ENCODE results near the gene LRRC28. TPM values are rescaled to one million over a fixed set of nuclear protein-coding genes. Genes with fewer than 3 reads are reported as not detected.

The LRRC28 gene
- total RNA-seq (31.8 and 38.9 TPM in 2 replicates), polyA plus RNA-seq (13.3 and 13.9 TPM in 2 replicates), polyA minus RNA-seq (14.6 and 19.1 TPM in 2 replicates)
- 13.6 TPM for total RNA-seq (2013)

- Mint-ChIP-seq H3K27ac (peak within 1 kb of the TSS; percentile 92), H3K4me1 (peaks cover 31% of the 10 kb centered on the region), H3K9me3 (ENCODE audit: insufficient read depth) (no peaks in the 10 kb centered on the region), H3K4me3 (peak within 1 kb of the TSS; percentile 96), H3K27me3 (no peaks in the 10 kb centered on the region)
- ChIA-PET CTCF (interaction anchor here (0.6 to 1.5 kb wide), 3 partner anchors 13 to 453 kb away, joined by 3 to 8 read pairs (median 4); no protein-coding TSS in a partner anchor), POLR2A (interaction anchor here (0.6 to 2.2 kb wide), 3 partner anchors 351 to 482 kb away, joined by 4 to 18 read pairs (median 10); partner anchors contain the start of gene LYSMD4)
- H3K4me3 ChIP-seq (ENCODE audit: control extremely low read depth in 1 of 5, extremely low read depth in 1 of 5, insufficient read depth in 1 of 5, low read depth in 2 of 5, low read length in 4 of 5), result peak within 1 kb of the TSS; percentile 61 to 91 (median 81)
- WGBS (ENCODE audit: insufficient coverage), result under 1% methylated on average over 71 of the region's 90 CpGs
- H3K9me3 ChIP-seq (ENCODE audit: control extremely low read depth in 1 of 3, control insufficient read depth in 2 of 3, insufficient read depth in 1 of 3, low read length in 2 of 3), result peaks cover 0 to 2% (median 0%) of the 10 kb centered on the region in 3 donors
- peak; percentile 97 for ATAC-seq (ENCODE audit: low read depth)
- peak within 1 kb of the TSS; percentile 90 for H3K4me2 ChIP-seq (replicated peaks; ENCODE audit: low read depth, low read length, poor library complexity, severe bottlenecking)
- H3K9ac ChIP-seq (ENCODE audit: low read length), result peak within 1 kb of the TSS; percentile 93
- intact Hi-C loops (cut with micrococcal nuclease), result loop anchor here (1.0 to 5.0 kb wide), 4 partner anchors 316 to 1351 kb away; partner anchors contain the start of genes ASB7, LINS1, LYSMD4 and MEF2A
- TF ChIP-seq EZH2 (IDR thresholded peaks at IDR 0.05; ENCODE audit: borderline replicate concordance, insufficient read depth, low read depth, low read length, poor library complexity, severe bottlenecking), result no peak
- TF ChIP-seq CTCF (IDR thresholded peaks at IDR 0.05), result no peak
- no peaks in the 10 kb centered on the region for H3K27me3 ChIP-seq (replicated peaks in 1 of 4; ENCODE audit: control extremely low read depth in 1 of 4, control insufficient read depth in 3 of 4, insufficient read depth in 4 of 4, low read length in 3 of 4)
- H2AFZ ChIP-seq (ENCODE audit: insufficient read depth, low read depth, low read length, poor library complexity, severe bottlenecking), result peak within 1 kb of the TSS; percentile 99
- no peaks in the 10 kb centered on the region for H3K79me2 ChIP-seq (ENCODE audit: control insufficient read depth, insufficient read depth, low read length)
- peaks cover 18 to 30% of the 10 kb centered on the region in 2 donors for H3K4me1 ChIP-seq (ENCODE audit: control insufficient read depth in 2 of 2, insufficient read depth in 2 of 2, low read length in 2 of 2)
- H3K36me3 ChIP-seq (replicated peaks in 1 of 2; ENCODE audit: control extremely low read depth in 1 of 2, control insufficient read depth in 1 of 2, extremely low read depth in 1 of 2, insufficient read depth in 2 of 2, low read length in 1 of 2), result peaks cover 0 to 2% of the 10 kb centered on the region in 2 experiments
- H4K20me1 ChIP-seq (ENCODE audit: control insufficient read depth, insufficient read depth, low read length, poor library complexity, severe bottlenecking), result no peaks in the 10 kb centered on the region
- peak; percentile 97 for DNase-seq
- H3K27ac ChIP-seq (ENCODE audit: low read length in 2 of 2), result peak within 1 kb of the TSS; percentile 70 to 81
Measured at GRCh38 chr15:99250857-99251841, at the start of gene LRRC28. Gene LRRC28 (plus strand): TSS chr15:99251481. CDS start chr15:99255958, 4,477 bp downstream.
